Prostate gland (tissue), 2 donors: ENCODE measurements around the gene CCNO.

Source experiments
- CTCF ChIP-seq, 4 experiments: fragments of 200-600 bp in 2 of 4; fragments of 450-650 bp in 2 of 4; sonication (generic) in 2 of 4; IDR thresholded peaks; 1 replicate in 3 of 4; 2 replicates in 1 of 4; pipeline ENCODE4 v1.5.1; 2016 to 2019; ENCODE audit warnings: antibody characterized with exemption in 4 of 4, mild to moderate bottlenecking in 2 of 4, moderate library complexity in 2 of 4
- POLR2A ChIP-seq: fragments of 450-650 bp; IDR thresholded peaks from one replicate; pipeline ENCODE4 v1.6.1; 2016; ENCODE audit warnings: antibody characterized with exemption, mild to moderate bottlenecking
- POLR2AphosphoS5 ChIP-seq: sonication (generic); formaldehyde crosslinking; IDR thresholded peaks from one replicate; pipeline ENCODE4 v1.6.1; 2017; ENCODE audit warnings: antibody characterized with exemption

GRCh38 chr5:55211184-55211874 lies 22.1 kb downstream of the CCNO start:
- no peak for TF ChIP-seq CTCF (IDR thresholded peaks at IDR 0.05)
- TF ChIP-seq POLR2AphosphoS5: no peak
- TF ChIP-seq POLR2A: no peak
